Measurements from ENCODE around the gene NR3C2.

- TF ChIP-seq POLR2A (IDR thresholded peaks at IDR 0.05) (no peak), CTCF (IDR thresholded peaks at IDR 0.05) (no peak)
Observed at GRCh38 chr4:148452970-148453369, 10.8 kb upstream of the NR3C2 start.

All from prostate gland (tissue), 2 donors.